Stimulated activated CD8-positive, alpha-beta memory T cell treated with anti-CD3 and anti-CD28 coated beads, Interleukin-2, amount 100 ng/mL, for 1 hour (primary cell): Measurements from ENCODE around the gene LRRC14B.
"Not testable (repeated sequence)": the region's sequence is repeated elsewhere in the genome, so short reads cannot be mapped to it uniquely, and the experiment has no call there.

Source experiments
- DNase-seq, 2 donors: peaks; one replicate each; pipeline ENCODE4 v3.0.0-alpha.2; 2020; ENCODE audit warnings: low read depth in 2 of 2

Gene LRRC14B

DNA sequence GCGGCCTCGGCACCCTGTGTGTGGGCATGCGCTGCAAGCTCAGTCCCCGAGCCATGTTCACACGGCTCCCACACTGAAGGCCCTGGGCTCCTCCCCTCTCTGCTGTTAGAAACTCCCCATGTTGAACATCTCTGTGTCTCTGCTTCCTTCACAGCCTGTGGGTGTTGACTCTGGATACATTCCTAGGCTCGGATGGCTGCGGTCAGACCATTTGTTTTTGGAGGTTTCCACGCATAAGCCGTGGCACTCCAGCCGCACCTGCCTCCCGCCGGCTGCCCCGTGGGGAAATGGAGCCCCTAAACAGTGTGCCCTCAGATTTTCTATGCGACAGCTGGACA is 31.2 kb upstream of the LRRC14B start:
- DNase-seq = no peak

DNA sequence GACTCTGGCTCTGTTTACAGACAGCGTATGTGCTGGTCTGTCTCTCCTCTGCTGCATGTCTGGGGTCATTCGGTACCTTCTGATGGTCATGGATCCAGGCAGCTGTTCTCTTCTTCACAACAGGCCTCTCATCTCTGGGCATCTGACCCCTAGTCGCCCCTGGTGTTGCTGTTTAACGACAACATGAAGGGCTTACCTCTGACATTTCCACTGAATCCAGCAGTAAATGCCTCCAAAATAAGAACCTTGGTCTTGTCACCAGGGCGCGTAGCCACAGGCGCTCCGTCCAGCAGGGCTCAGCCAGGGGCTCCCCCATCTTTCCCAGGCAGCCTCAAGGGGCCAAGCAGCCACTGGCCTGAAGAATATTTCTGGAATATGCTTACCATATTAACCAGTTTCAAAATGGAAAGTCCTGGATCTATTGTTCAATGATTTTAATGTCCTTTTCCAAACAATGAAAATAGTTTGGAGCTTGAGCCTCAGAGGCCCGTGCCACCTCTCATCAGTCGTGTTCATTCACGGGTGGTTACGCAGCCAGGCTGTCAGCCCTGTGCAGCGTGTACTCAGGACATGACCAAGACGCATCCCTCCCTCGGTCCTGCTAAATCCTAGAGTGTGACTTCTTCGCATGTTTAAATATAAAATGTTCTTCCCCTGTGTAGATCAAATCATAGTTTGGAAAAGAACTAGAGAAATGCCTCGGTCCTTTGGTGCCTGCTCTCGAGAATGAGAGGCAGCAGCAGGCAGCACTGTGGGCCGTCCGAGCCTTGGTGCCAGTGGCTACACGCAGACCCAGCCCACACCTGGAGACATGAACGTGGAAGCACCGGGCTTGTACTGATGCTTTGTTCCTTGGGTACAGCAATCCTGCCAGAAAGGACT is 30.1 kb upstream of the LRRC14B start:
- no peak for DNase-seq

DNA sequence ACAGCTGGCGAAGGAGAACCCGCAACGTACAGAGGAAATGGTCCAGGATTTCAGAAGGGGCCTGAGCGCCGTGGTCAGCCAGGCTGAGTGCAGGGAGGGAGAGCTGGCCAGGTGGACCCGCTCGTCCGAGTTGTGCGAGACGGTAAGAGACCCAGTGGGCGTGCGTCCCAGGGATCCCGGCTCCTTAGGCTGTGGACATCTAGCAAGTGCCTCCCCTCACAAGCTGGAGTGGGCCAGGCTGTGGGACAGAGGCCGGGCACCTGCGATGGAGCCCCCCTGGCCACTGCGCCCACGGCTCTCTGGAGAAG is 29.5 kb upstream of the LRRC14B start:
- no peak for DNase-seq

DNA sequence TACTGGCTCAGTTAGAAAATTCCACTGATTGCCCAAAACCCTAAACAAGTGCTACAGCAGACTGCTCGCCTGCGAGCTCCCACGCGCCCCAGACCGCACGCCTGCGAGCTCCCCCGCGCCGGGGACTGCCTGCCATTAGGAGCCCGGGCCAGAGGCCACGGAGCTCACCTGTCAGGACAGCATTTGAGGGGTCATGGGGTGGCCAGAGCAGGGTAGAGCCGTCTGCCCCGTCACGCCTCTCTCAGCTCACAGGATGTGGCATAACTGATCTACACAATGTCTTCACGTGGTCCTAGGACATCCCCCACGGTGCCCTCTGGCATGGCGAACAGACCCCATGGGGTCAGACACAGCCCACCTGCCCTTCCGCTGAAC is 29.1 kb upstream of the LRRC14B start:
- DNase-seq = no peak

DNA sequence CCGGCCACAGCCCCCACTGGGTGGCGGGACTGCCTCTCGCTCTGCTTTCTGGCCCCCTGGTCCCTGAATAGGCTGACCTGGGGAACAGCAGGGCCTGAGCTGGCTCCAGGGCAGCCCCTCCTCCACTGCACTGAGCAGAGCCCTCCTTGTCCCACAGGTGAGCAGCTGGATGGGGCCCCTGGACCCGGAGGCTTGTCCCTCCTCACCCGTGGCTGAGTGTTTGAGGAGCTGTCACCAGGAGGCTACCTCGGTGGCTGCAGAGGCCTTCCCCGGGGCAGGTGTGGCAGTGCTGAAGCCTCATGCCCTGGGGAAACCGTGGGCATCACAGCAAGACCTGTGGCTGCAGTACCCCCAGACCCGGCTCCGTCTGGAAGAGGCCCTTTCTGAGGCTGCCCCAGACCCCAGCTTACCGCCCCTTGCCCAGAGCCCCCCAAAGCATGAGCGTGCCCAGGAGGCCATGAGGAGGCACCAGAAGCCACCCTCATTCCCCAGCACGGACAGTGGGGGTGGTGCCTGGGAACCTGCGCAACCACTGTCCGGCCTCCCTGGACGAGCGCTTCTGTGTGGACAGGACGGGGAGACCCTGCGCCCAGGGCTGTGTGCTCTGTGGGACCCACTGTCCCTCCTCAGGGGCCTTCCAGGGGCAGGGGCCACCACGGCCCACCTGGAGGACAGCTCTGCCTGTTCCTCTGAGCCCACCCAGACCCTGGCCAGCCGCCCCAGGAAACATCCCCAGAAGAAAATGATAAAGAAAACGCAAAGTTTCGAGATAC is 28.5 kb upstream of the LRRC14B start:
- DNase-seq = no peak

DNA sequence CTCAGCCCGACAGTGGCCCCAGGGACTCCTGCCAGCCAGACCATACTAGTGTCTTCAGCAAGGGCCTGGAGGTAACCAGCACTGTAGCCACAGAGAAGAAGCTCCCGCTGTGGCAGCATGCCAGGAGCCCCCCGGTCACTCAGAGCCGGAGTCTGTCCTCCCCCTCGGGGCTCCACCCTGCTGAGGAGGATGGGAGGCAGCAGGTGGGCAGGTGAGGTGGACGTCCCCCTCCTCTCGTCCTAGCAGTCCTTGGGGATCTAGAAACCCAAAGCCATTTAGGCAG is 28.0 kb upstream of the LRRC14B start:
- DNase-seq = no peak

DNA sequence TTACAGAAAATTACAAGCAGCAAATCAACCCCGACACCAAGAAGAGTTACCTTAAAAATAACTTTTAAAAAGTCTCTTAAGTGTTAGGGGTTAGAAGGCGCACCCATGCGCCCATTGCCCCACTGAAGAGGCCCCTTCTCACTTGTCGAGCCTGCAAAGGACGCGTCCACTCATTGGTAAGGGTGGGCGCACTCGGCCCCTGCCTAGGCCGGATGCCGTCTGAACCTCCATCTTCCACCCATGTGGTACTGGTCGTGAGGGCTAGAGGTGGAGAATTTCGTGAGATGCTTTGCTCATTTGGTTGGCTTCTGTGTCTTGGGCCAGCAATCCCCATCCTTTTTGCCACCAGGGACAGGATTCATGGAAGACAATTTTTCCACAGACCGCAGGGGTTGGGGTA is 27.5 kb upstream of the LRRC14B start:
- no peak for DNase-seq

DNA sequence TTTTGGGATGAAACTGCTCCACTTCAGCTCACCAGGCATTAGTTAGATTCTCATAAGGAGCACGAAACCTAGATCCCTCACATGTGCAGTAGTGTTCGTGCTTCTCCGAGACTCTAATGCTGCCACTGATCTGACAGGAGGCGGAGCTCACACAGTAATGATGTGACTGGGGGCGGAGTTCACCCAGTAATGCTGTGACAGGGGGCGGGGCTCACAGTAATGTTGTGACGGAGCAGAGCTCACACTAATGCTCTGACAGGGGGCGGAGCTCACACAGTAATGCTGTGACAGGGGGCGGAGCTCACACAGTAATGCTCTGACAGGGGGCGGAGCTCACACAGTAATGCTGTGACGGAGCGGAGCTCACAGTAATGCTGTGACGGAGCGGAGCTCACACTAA is 27.1 kb upstream of the LRRC14B start:
- DNase-seq = no peak

DNA sequence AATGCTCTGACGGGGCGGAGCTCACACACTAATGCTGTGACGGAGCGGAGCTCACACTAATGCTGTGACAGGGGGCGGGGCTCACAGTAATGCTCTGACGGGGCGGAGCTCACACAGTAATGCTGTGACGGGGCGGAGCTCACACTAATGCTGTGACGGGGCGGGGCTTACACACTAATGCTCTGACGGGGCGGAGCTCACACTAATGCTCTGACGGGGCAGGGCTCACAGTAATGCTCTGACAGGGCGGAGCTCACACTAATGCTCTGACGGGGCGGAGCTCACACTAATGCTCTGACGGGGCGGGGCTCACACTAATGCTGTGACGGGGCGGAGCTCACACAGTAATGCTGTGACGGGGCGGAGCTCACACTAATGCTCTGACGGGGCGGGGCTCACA is 26.5 kb upstream of the LRRC14B start:
- DNase-seq = not testable (repeated sequence)

DNA sequence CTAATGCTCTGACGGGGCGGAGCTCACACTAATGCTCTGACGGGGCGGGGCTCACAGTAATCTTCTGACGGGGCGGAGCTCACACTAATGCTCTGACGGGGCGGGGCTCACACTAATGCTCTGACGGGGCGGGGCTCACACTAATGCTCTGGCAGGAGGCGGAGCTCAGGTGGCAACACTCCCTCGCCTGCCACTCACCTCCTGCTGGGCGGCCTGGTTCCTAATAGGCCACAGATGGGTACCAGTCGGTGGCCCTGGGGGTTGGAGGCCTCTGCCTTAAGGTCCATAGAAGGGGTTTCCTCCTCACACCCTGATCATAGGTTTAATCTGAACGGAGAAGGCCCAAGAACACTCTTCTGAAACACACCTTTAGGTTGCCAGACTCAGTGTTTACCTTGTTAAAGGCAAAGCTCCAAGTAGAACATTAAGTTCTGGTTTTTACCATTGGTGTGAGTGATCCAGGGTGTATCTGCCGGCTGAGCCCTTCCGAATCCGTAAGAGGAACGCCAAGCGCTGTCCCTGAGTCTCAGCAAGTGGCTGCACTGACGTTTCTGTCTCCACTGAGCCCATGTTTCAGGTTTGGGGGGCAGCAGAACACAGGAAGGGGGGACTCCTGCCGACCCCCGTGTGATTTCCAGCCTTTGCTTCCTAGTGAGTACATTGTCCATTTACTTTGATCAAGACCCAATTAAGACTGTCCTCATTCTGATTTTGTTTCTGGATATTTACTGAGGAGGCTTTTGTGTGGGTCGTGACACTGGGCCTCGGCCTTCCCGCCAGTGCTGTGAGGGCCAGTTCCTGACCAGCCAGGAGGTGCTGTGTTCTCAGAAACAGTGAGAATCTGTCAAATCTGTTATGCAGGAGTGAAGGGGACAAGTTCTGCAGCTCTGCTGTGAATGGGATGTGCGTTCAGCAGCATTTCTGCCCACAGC is 24.6 kb upstream of the LRRC14B start:
- no peak for DNase-seq

DNA sequence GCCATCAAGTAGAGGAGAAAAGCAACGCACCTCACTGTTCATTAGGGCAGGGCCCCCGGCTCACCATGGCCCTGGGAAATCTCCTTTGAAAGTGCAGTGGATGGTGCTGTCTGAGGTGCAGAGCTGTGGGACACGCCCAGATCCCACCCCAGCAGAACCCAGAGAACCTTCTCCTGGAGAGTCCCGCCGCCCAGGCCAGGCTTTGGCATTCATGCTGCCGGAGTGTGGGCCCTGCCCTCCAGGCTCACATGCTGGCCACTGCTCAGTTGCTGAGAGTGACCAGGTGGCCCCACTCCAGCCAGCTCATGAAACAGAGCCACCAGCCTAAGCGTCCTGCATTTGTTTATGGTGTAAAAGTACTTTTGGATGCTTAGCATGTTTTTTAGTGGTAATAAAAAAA is 23.8 kb upstream of the LRRC14B start:
- no peak for DNase-seq

DNA sequence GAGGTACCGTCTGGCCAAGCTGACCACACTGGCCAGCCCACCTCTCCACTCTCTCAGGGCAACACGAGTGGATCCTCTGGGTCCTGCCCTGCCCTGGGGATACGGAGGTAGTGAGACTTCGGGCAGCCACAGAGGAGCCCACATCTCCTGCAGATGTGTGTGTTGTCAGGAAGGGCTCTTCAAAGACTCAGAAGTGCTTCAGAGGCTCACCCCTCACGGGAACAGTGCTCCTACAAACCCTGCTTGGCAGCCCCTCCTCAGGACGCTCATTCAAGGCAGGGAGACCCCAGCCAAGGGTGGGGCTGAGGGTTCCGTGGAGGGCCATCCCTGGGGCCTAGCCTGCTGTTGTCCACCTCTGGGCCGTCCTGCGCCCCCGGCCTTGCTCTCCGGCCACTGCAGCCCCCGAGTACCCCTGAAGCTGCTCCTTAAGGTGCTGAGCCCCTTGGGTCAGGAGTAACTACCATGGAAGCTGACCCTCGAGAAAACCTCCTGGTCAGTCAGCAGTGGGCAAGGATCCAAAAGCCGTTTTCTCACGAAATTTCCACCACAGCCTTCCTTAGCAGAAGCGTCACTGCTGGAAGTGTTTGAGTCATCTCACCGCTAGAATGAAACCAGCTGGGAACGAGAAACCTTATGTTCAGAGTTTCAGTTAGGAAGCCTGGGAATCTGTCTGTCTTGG is 23.2 kb upstream of the LRRC14B start:
- no peak for DNase-seq

DNA sequence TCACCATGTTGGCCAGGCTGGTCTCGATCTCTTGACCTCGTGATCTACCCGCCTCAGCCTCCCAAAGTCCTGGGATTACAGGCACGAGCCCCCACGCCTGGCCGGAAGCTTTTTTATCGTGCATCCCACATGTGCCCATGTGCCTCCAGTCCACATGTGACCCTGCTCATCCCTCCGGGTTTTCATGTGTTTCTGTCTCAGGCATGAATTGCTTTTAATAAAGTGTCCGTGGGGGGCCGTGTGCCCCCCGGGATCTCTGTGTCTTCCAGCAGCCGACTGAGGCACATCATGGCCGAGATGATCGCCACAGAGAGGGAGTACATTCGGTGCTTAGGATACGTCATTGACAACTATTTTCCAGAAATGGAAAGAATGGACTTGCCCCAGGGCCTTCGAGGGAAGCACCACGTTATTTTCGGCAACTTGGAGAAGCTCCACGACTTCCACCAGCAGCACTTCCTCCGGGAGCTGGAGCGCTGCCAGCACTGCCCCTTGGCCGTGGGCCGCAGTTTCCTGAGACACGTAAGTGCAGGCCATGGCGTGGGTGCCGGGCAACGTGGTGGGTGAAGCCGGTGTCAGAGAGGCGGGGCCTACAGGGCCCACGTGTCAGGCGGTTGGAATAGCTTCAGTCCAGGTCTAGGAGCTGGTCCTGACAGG is 22.1 kb upstream of the LRRC14B start:
- no peak for DNase-seq

DNA sequence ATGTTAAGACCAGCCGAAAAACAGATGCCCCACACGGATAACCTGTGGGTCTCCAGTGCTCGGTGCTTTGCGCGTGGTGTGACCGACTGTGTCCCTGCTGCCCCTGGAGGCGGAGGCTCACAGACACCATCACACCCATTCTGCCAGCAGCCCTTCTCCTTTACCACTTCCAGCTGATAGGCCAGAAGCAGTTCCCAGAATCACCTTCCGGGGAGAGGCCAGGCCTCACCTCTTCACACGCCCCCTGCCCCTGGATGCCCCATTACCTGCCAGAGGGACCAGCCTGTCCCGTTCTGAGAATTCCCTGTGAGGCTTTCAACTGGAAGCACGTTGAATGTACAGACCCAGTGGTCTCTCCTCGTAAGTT is 21.6 kb upstream of the LRRC14B start:
- DNase-seq = no peak

DNA sequence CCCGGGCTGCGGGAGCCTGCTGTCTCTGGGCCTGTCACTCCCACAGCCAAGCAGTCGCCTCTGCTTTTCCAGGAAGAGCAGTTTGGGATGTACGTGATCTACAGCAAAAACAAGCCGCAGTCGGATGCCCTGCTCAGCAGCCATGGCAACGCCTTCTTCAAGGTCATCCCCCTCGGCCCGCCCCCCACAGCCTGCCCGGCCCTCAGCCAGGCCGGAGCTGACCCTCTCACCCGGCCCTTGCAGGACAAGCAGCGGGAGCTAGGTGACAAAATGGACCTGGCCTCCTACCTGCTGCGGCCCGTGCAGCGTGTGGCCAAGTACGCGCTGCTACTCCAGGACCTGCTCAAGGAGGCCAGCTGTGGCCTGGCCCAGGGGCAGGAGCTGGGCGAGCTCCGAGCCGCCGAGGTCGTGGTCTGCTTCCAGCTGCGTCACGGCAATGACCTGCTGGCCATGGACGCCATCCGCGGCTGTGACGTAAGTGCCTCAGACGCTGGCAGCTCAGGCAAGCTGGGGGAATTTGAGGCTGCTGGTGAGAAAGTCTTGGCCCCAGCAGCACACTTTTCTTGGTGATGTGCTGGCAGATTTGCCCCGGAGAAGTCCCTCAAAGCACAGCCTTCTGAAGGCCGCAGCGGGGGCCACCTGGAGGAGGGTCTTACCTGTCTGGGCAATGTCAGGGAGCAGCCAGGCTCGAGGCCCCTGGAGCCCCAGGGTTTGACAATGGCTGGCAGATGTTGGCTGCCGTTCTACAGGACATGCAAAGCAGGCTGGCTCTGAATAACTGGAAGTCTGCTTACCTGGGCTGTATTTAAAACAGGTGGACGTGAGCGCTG is 20.1 kb upstream of the LRRC14B start:
- no peak for DNase-seq

DNA sequence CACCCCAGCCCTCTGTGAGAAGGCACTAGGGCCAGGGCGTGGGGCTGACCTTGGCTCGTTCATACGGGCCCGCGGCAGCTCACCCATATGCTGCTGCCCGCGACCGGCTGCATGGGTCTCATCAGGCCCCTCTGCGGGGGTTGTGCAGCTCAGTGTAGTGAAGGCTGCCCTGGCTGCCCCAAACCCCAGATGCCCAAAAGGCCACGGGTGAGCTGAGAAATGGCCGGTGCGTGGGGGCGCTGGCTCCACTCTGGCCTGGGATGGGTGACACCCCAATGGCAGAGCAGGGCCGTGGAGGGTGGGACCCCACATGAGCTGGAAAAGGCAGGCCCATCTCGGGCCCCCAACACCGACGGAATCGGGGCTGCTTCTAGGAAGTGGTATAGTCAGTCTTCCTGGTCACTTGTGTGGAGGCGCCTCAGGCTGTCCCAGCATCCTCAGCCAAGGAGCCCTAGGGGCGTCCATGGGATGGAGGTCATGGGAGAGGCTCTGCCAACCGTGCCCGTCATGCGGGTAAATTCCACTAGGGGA is 19.4 kb upstream of the LRRC14B start:
- DNase-seq = no peak

DNA sequence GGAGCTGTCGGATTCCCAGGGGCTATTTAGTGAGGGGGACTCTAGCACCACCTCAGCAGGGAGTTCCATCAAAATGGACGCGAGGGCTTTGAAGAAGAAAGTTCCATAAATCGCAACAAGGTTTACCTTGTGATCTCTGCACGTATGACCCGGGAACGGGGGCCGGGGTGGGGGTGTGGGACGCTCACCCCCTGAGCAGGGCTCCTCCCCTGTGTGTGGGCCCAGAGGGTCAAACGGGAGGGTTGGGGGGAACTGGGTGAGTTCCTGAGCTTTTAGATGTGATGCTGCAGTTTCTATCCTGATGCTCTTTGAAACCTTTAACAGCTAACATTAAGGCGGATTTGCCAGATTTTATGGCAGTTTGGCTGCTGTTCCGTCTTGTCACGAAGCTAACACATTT is 18.9 kb upstream of the LRRC14B start:
- no peak for DNase-seq

DNA sequence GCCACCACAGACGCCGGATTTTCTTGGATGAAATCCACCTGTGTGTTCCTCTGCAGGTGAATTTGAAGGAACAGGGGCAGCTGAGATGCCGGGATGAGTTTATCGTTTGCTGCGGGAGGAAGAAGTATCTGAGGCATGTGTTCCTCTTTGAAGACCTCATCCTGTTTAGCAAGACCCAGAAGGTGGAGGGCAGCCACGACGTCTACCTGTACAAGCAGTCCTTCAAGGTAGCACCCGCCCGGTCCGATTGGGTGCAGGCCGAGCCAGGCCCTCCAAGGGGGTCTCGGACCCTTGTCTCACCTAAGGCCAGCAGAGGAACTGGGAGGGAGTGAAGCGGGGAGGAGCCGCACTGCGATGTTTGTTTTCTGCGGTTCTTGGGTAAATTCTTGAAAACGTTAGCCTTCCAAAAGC is 18.4 kb upstream of the LRRC14B start:
- no peak for DNase-seq

DNA sequence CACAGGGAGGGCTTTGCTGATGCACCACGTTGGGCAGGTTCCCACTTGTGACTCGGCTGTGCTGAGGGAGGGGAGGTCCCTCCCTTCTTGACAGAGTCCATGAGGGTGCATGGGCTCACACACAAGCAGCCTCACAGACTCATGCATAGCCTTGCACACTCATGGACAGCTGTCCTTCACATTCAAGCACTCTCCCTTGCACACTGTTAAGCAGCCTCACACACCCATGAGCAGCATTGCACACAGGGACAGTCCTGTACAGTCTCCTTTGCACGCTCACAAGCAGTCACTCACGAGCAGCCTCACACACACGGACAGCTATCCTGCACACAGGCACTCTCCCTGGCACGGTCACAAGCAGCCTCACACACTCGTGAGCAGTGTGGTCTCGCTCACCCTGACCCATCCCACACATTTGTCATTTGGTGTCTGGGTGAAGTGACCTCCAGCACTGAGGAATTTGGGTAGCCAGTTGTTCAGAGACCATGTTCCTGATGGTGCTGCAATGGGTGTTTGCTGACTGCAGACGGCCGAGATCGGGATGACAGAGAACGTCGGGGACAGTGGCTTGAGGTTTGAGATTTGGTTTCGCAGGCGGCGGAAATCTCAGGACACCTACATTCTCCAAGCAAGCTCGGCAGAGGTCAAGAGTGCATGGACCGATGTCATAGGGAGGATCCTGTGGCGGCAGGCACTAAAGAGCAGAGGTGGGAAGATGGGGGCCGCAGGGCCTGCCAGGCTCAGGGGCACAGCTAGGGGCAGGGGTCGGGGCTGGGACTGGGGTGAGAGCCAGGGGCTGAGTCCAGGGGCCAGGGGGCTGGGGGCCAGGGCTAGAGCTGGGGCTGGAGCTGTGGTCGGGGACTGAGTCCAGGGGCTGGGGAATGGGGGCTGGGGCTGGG is 17.7 kb upstream of the LRRC14B start:
- no peak for DNase-seq

DNA sequence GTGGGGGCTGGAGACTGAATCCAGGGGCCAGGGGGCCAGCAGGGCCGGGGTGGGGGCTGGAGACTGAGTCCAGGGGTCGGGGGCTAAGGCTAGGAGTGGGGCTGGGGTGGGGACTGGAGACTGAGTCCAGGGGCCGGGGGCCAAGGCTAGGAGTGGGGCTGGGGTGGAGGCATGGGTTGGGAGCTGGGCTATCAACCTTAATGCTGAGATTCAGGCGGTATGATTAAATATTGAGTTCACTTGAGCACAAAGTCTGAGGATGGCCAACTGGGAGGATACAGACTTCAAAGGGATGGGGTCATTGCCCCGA is 17.0 kb upstream of the LRRC14B start:
- DNase-seq = no peak
